GM10248 (cell line): ENCODE data around the gene TMC7.

Source experiments
- CTCF ChIA-PET: fragments of 300-600 bp; sonication (Branson Sonifier 250); formaldehyde crosslinking; extraction: SDS; loops from one replicate; lab custom pipeline; 2021; ENCODE audit warnings: antibody characterized with exemption; lab: Yijun Ruan, JAX
- POLR2A ChIA-PET: fragments of 350-650 bp; sonication (Branson Sonifier 250); formaldehyde crosslinking; extraction: SDS; loops from one replicate; lab custom pipeline; 2020; ENCODE audit warnings: antibody characterized with exemption; lab: Yijun Ruan, JAX
- DNase-seq: peaks from one replicate; pipeline ENCODE4 v3.0.0; 2012; ENCODE audit errors: extremely low spot score
- CTCF ChIP-seq: IDR thresholded peaks from 2 replicates; pipeline ENCODE4 v1.5.1; 2012; ENCODE audit warnings: mild to moderate bottlenecking, low read depth; ENCODE audit errors: extremely low read depth, missing control alignments, control extremely low read depth

Gene TMC7

GRCh38 chr16:19098173-19098572, 114.4 kb downstream of the TMC7 start:
- no peak for DNase-seq
- no peak for TF ChIP-seq CTCF
- POLR2A ChIA-PET = no interaction called here
- CTCF ChIA-PET = interaction anchor here (1.2 to 1.6 kb wide), 3 partner anchors 18 to 82 kb away, joined by 3 read pairs; no protein-coding TSS in a partner anchor

- ChIA-PET POLR2A (interaction anchor here (0.7 to 0.8 kb wide), 2 partner anchors 35 to 297 kb away, joined by 3 to 6 read pairs; no protein-coding TSS in a partner anchor), CTCF (interaction anchor here (0.9 to 1.7 kb wide), 2 partner anchors 14 to 16 kb away, joined by 3 to 4 read pairs; no protein-coding TSS in a partner anchor)
- no peak for DNase-seq
- TF ChIP-seq CTCF = no peak
Observed at GRCh38 chr16:19102187-19102872, 118.6 kb downstream of the TMC7 start.

- ChIA-PET POLR2A (no interaction called here), CTCF (interaction anchor here (1.1 to 2.7 kb wide), 4 partner anchors 13 to 398 kb away, joined by 3 to 14 read pairs (median 7); no protein-coding TSS in a partner anchor)
- no peak for DNase-seq
- no peak for TF ChIP-seq CTCF
Observed at GRCh38 chr16:19104607-19105006, 120.9 kb downstream of the TMC7 start.

- no peak for TF ChIP-seq CTCF
- ChIA-PET POLR2A (no interaction called here), CTCF (interaction anchor here (1.1 to 2.7 kb wide), 4 partner anchors 12 to 397 kb away, joined by 3 to 14 read pairs (median 7); no protein-coding TSS in a partner anchor)
- no peak for DNase-seq
Observed at GRCh38 chr16:19105131-19105530, 121.4 kb downstream of the TMC7 start.

GRCh38 chr16:19105891-19106624, 122.3 kb downstream of the TMC7 start:
- ChIA-PET CTCF (interaction anchor here (2.2 to 2.7 kb wide), 3 partner anchors 11 to 21 kb away, joined by 8 to 14 read pairs (median 11); no protein-coding TSS in a partner anchor), POLR2A (no interaction called here)
- no peak for TF ChIP-seq CTCF
- DNase-seq = no peak

- CTCF ChIA-PET = interaction anchor here (1.1 to 2.7 kb wide), 5 partner anchors 11 to 31 kb away, joined by 3 to 11 read pairs (median 5); no protein-coding TSS in a partner anchor
- POLR2A ChIA-PET = no interaction called here
Observed at GRCh38 chr16:19106625-19107020, 122.9 kb downstream of the TMC7 start.

More at GRCh38 chr16:19106625-19107020, 122.9 kb downstream of the TMC7 start:
- DNase-seq = no peak
- TF ChIP-seq CTCF = no peak
